ENCODE data around the gene IER3.

IER3 gene

DNA sequence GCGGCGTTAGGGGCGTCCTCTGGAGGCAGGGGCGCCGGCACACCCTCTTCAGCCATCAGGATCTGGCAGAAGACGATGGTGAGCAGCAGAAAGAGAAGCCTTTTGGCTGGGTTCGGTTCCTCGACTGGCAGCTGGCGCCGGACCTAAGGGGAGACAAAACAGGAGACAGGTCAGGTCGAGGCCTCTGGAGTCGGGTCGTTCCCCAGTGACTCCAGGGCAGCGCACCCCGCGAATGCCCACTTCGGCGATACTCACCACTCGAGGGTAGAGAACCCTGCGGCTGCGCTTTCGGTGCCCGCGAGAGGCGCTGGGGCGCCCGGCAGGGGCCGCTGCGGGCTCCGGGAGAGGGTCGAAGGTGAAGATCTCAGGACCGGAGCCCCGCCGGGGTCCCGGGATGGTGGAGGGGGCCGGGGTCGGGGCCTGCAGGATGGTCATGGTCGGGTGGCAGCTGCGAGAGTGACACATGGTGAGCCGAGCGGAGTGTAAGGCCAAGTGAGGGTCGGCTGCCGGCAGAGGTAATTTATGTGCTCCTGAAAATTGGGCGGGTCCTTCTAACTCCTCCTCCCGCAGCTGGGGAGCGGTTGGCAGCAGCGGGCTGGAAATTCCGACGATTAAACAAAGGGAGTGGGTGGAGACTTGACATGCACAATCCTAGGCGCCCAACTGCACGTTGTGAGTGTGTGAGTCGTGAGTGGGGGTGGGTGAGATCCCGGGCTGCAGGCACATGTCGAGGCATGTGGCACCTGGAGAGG, at the start of gene IER3:
TSS of gene IER3 (minus strand) at position 494 of the 752 bp plus-strand sequence. CDS start at position 465, 29 bp downstream.
- peak in 51 of 58 donors; percentile 22 to 80 (median 52) for DNase-seq

DNA sequence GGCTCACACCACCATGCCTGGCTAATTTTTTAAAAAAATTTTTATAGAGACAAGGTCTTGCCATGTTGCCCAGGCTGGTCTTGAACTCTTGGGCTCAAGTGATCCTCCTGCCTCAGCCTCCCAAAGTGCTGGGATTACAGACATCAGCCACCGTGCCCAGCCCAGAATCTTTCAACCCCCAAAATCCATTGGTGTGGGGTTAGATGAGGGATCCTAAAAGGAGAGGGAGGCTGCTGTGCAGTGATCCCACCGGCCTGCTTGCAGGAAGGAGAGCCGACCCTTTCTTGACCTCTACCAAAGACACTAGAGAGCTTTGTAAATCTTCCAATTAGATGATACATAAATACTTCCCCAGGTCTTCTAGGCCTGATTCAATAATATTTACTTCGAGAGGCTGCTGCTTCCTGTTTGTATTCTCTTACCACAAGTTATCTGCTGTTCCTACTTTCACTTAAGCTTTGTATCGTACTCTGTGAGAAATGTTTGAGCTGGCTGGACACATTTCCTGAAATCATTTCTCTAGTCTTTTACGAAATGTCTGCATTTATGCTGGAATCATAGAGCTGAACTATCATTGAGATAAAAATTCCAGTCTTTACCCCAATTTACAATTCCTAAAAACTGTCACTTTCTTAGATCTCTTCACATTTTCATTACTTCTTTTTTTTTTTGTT, 49.3 kb upstream of the IER3 start:
- DNase-seq = no peak

- no peak for DNase-seq
These were observed 48.4 kb upstream of the IER3 start for GRCh38 chr6:30792786-30793185.

DNA sequence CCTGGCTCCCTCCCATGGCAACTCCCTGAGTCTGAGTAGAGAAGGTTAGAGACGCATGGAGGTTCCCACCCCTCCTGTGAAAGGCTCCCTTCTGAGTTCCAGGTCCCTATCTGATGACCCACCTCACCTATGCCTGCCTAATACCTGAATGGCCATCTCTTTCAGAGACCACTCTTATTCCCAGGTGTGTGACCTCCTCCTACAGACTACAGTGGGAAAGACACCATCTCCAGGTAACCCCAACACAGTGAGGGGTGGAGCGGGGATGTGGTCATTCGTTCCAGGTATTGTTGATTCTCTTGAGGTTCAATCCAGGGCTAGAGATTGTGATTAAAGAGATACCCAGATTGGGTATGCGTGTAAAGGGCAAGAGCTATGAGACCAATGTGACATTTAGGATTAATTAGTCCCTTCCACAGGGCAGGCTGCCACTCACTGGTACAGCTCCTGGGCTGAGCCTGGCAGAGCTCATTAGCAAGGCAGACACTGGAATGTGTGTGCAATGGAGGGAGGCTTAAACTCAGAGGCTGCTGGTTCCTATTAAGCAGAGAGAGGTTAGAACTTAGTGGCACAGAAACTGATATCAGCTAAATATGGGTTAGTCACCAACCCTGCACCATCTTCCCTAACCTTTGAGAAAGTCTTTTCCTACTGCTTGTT, 46.5 kb upstream of the IER3 start:
- DNase-seq = no peak

- no peak for DNase-seq
These were observed 45.3 kb upstream of the IER3 start for GRCh38 chr6:30789606-30790005.

GRCh38 chr6:30787954-30788353, 43.6 kb upstream of the IER3 start:
- DNase-seq = no peak

DNA sequence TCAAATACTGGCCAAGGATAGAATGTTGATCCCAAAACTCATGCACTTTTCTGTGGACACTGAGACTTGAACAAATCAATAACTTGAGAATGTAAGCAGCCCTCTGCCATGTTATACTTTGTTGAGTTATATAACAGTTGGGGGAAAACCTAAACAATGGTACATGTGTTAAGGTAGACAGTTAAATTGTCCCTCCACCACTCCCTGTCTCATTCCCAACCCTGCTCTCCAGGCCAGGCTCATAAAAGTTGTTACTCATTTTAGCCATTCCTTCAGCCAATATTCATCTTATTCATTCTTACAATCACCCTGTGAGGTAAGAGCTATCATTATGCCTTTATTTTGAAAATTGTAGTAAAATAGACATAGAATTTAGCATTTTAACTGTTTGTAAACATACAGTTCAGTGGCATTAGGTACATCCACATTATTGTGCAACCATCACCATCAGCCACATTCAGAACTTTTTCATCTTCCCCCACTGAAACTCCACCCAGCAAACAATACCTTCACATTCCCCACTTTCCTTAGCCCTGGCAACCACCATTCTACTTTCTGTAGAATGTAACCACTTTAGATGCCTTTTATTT, 38.2 kb upstream of the IER3 start:
- no peak for DNase-seq

GRCh38 chr6:30781743-30782424, 37.5 kb upstream of the IER3 start:
- DNase-seq = peak; percentile 24 to 96 (median 84)

GRCh38 chr6:30781395-30781742, 37.0 kb upstream of the IER3 start:
- peak in 5 of 58 donors; percentile 19 to 48 (median 39) for DNase-seq

GRCh38 chr6:30780642-30780920, 36.2 kb upstream of the IER3 start:
- no peak for DNase-seq

GRCh38 chr6:30779850-30780641, 35.7 kb upstream of the IER3 start:
- no peak for DNase-seq

DNA sequence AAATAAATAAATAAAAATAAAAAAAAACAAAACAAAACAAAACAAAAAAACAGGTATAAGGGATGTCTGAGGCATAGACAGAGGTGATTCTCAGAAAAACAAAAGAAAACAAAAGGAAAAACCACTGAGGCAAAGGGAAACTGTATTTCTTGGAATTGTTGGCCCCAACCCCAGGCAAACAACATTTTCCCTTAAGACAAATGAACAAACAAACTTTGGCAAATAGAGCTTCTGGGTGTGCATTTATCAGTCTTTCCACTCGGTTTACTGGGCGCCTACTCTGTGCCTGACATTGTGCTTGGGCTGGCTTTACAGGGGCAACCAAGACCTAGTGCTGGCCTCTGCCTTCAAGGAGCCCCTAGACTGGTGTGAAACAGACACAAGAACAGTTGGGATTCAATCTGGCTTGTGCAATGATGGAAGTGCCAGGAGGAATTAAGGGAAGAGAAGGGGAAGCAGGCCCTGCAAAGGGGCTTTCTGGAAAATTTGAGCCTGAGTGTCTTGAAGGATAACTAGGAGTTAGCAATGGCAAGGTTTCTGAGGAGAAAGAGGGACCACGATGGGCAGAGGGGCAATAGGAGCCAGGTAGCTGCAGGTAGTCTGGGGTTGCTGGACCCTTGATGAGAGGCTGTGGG, 33.8 kb upstream of the IER3 start:
- DNase-seq = no peak

DNA sequence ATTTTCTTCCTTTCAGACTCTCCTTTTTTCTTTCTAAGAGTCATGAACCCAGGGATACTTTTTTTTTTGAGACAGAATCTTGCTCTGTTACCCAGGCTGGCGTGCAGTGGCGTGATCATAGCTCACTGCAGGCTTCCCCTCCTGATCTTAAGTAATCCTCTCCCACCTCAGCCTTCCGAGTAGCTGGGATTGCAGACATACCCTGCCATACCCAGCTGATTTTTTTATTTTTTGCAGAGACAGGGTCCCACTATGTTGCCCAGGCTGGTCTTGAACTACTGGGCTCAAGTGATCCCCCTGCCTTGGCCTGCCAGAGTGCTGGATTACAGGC, 32.8 kb upstream of the IER3 start:
- no peak for DNase-seq

- DNase-seq = no peak
These were observed 32.2 kb upstream of the IER3 start for GRCh38 chr6:30776390-30777154.

- DNase-seq = no peak
These were observed 30.8 kb upstream of the IER3 start for GRCh38 chr6:30775104-30775503.

DNA sequence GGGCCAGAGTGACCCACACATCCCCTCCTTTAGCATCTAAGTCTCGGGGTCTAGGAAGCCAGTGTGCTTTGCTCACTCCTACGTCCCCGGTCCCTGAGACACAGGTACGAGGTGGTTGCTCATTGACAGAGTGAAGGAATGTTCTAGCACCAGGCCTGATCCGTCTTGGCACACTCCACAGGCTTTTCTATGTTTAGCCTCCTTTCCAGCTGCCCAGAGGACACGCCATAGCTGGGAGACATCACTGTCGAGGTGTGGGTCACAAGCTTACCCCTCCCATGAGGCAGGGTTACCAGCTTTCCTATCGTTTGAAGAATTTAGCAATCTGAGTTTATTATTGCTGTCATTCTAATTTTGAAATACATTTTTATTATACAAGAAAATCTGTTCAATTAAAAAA, 30.4 kb upstream of the IER3 start:
- no peak for DNase-seq

DNA sequence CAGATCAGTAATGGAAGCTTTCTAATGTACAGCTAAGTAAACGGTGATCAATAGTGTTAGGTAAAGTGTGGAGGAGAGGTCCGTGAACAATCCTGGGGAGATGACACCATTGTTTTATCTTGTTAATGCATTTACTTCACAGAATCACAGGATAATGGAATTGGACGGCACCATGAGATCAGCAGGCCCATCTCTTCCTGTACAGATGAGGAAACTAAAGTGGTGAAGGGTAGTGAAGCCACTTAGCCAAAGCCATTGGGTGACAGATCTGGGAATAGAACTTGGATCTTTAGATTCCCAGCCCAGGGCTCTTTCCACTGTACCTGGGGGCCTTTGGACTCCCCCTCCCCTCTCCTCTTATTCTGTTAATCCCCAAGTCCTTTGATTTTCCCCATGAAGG, 26.2 kb upstream of the IER3 start:
- no peak for DNase-seq

DNA sequence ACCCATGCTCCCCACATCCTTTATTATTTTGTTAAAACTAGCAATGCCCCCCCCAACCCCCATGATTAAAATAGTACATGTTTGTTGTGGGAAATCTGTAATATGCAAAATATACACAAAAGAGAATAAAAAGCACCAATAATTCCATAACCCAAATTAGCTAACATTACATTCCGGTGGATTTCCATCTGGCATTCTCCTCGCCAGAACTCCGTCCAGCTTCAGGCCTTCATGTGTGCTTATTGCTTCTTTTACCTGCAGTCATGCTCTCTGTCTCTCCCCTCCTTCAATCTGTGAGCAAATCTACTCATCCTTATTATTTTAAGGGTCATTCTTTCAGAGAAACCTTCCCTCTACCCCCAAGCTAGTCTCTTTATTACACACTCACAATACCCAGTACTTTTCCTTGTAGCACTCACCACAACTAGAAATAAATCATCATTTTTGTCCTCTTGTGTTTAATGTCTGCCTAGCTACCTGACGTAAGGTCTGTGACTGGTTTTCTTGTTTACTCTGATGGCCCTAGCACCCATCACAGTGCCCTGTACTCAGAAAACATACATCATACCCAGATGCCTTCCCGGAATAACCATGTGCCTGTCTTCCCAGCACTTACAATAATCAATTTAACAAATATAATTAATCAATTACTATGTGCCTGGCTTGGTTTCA, 25.6 kb upstream of the IER3 start:
- DNase-seq = no peak

All from anterior cingulate cortex (tissue), 58 donors.